OCI-LY7 (cell line): ENCODE data around the gene DIPK1B. TPM values are rescaled to one million over a fixed set of nuclear protein-coding genes. Genes with fewer than 3 reads are reported as not detected.

Experiments used
- BruUV-seq: library from RNA; stranded (reverse); fragments of 400-500 nt; replicated peaks from 2 replicates; lab custom pipeline; 2021; lab: Mats Ljungman, UMichigan
- CTCF ChIA-PET: fragments of 300-600 bp; sonication (Branson Sonifier 250); formaldehyde crosslinking; loops from one replicate; lab custom pipeline; 2022; ENCODE audit warnings: antibody characterized with exemption; ENCODE audit not compliant: unreplicated experiment; lab: Charles Lee
- POLR2A ChIA-PET: fragments of 300-600 bp; sonication (Branson Sonifier 250); formaldehyde crosslinking; loops from one replicate; lab custom pipeline; 2022; ENCODE audit warnings: antibody characterized with exemption; lab: Charles Lee
- DNase-seq: peaks from one replicate; pipeline ENCODE4 v3.0.0-alpha.2; 2015; ENCODE audit warnings: low spot score
- H2AFZ ChIP-seq: fragments of 200-600 bp; sonication (generic), shearing (Covaris generic); 2 replicates; pipeline ENCODE4 v1.6.1; 2014; ENCODE audit warnings: mild to moderate bottlenecking, antibody characterized with exemption, low read length, moderate library complexity
- H3K27ac ChIP-seq: fragments of 200-600 bp; sonication (generic); 2 replicates; pipeline ENCODE4 v1.5.1; 2014; ENCODE audit warnings: mixed run types, low read depth, mild to moderate bottlenecking, moderate library complexity, low read length, inconsistent platforms; ENCODE audit not compliant: poor library complexity, severe bottlenecking
- H3K36me3 ChIP-seq: fragments of 200-600 bp; sonication (generic); 2 replicates; pipeline ENCODE4 v1.6.1; 2014; ENCODE audit warnings: mild to moderate bottlenecking, antibody characterized with exemption, low read length, moderate library complexity, mixed read lengths; ENCODE audit not compliant: insufficient read depth
- H3K4me1 ChIP-seq: fragments of 200-600 bp; sonication (generic); 2 replicates; pipeline ENCODE4 v1.5.1; 2014; ENCODE audit warnings: mild to moderate bottlenecking, low read length; ENCODE audit not compliant: insufficient read depth, poor library complexity, severe bottlenecking
- H3K4me2 ChIP-seq: fragments of 200-600 bp; sonication (generic); 2 replicates; pipeline ENCODE4 v1.6.1; 2014; ENCODE audit warnings: mild to moderate bottlenecking, low read length
- H3K4me3 ChIP-seq: fragments of 200-600 bp; sonication (generic); 2 replicates; pipeline ENCODE4 v1.5.1; 2014; ENCODE audit warnings: mild to moderate bottlenecking, low read depth, low read length; ENCODE audit not compliant: poor library complexity, severe bottlenecking
- H3K79me2 ChIP-seq: fragments of 200-600 bp; sonication (generic); 2 replicates; pipeline ENCODE4 v1.6.1; 2016; ENCODE audit warnings: low read depth, mild to moderate bottlenecking, low read length, moderate library complexity, mixed read lengths; ENCODE audit not compliant: insufficient read depth
- H3K9me2 ChIP-seq: fragments of 200-600 bp; sonication (generic); 2 replicates; pipeline ENCODE4 v1.6.1; 2016; ENCODE audit warnings: mild to moderate bottlenecking, low read length, mixed read lengths; ENCODE audit not compliant: insufficient read depth
- H3K9me3 ChIP-seq: fragments of 200-600 bp; sonication (generic); 2 replicates; pipeline ENCODE4 v1.6.1; 2014; ENCODE audit warnings: mild to moderate bottlenecking, mixed run types, low read length, mixed read lengths
- H4K20me1 ChIP-seq: fragments of 200-600 bp; sonication (generic); 2 replicates; pipeline ENCODE4 v1.6.1; 2014; ENCODE audit warnings: mild to moderate bottlenecking, antibody characterized with exemption, low read length, moderate library complexity, mixed read lengths; ENCODE audit not compliant: insufficient read depth
- EZH2phosphoT487 ChIP-seq: fragments of 200-600 bp; sonication (generic); IDR thresholded peaks from 2 replicates; pipeline ENCODE4 v1.6.1; 2018; ENCODE audit warnings: low read depth, borderline replicate concordance, mild to moderate bottlenecking, mixed run types, antibody characterized with exemption, low read length, moderate library complexity, mixed read lengths
- intact Hi-C: fragments of 100-400 bp; cut with micrococcal nuclease; formaldehyde crosslinking; loops from one replicate; pipeline ENCODE4 v1.10.0; 2022; ENCODE audit not compliant: unreplicated experiment
- total RNA-seq, 2 experiments: library from RNA; depleted of rRNA in 1 of 2; stranded (reverse); fragments of >200 nt in 1 of 2; shearing (Covaris generic) in 1 of 2; gene quantifications; 2 replicates each; pipeline ENCODE4 v1.2.3, GENCODE V29; 2014 to 2022
- TF ChIP-seq, protein P1 (sequence below): fragments of 200-600 bp; sonication (generic); conservative IDR thresholded peaks from 2 replicates; pipeline ENCODE4 v1.5.1; 2014; ENCODE audit warnings: mild to moderate bottlenecking, antibody characterized with exemption, low read length, moderate library complexity, mixed read lengths

Gene DIPK1B
- total RNA-seq, 2 experiments from 2014 or later, result 0.30 to 13.3 TPM

DNA sequence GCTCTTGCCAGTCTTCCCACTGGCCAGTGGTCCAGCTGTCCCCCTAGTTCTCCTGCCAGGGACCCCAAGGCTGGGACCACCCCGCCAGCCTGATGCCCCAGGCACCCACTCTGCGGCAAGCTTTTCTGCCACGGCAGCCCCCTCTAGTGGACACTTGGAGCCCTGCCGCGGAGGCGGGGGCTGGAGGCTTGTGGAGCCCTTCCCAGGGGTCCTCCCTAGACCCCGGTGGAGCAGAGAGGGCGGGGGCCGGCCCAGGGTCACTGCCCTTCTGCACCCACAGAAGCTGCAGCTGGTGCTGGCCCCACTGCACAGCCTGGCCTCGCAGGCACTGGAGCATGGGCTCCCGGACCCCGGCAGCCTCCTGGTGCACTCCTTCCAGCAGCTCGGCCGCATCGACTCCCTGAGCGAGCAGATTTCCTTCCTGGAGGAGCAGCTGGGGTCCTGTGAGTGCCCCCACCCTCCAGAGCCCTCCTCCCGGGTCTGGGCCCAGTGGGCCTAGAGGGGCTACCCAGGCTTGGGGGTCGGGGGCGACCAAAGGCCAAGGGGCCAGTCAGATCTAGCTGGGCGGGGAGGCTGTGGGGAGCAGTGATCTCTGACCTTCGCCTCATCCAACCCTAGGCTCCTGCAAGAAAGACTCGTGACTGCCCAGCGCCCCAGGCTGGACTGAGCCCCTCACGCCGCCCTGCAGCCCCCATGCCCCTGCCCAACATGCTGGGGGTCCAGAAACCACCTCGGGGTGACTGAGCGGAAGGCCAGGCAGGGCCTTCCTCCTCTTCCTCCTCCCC is 40.5 kb upstream of the DIPK1B start:
- Histone ChIP-seq H3K4me3 (no peak overlapping the region), H3K79me2 (no peaks in the 10 kb centered on the region), H3K9me2 (no peaks in the 10 kb centered on the region), H4K20me1 (no peaks in the 10 kb centered on the region), H3K4me1 (peaks cover 4% of the 10 kb centered on the region), H3K9me3 (no peaks in the 10 kb centered on the region), H2AFZ (no peak overlapping the region), H3K4me2 (no peak overlapping the region), H3K36me3 (no peaks in the 10 kb centered on the region), H3K27ac (no peak overlapping the region)
- no TSS peak for BruUV-seq
- TF ChIP-seq, protein P1, sequence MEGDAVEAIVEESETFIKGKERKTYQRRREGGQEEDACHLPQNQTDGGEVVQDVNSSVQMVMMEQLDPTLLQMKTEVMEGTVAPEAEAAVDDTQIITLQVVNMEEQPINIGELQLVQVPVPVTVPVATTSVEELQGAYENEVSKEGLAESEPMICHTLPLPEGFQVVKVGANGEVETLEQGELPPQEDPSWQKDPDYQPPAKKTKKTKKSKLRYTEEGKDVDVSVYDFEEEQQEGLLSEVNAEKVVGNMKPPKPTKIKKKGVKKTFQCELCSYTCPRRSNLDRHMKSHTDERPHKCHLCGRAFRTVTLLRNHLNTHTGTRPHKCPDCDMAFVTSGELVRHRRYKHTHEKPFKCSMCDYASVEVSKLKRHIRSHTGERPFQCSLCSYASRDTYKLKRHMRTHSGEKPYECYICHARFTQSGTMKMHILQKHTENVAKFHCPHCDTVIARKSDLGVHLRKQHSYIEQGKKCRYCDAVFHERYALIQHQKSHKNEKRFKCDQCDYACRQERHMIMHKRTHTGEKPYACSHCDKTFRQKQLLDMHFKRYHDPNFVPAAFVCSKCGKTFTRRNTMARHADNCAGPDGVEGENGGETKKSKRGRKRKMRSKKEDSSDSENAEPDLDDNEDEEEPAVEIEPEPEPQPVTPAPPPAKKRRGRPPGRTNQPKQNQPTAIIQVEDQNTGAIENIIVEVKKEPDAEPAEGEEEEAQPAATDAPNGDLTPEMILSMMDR, result peak; percentile 89
- TF ChIP-seq EZH2phosphoT487, result no peak
- POLR2A ChIA-PET, result interaction anchor here (0.6 kb wide), 1 partner anchor 1189 kb away, joined by 5 read pairs; no protein-coding TSS in a partner anchor
- peak; percentile 58 for DNase-seq
- intact Hi-C loops, result no loop called here
- CTCF ChIA-PET, result interaction anchor here (1.0 kb wide), 1 partner anchor 10 kb away, joined by 9 read pairs; no protein-coding TSS in a partner anchor

DNA sequence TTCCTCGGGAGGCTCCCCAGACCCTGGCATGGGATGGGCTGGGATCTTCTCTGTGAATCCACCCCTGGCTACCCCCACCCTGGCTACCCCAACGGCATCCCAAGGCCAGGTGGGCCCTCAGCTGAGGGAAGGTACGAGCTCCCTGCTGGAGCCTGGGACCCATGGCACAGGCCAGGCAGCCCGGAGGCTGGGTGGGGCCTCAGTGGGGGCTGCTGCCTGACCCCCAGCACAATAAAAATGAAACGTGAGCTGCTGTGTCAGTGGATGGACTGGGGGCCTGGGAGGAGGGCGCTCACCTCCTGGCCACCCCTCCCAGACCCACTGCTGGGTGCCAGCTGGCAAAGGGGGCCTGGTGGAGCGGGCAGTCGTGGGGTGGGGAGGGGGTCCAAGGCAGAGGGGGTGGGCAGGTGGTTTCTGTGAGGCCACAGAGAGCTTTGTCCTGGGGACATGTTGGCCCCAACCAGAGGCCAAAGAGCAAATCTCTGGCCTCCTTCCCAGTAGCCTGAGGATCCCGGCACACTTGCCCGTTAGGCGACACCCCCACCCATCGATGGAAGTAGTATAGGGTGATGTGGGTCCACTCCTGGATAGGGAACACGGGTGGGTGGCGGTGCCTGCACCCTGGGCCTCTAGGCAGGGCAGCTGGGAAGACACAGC is 39.8 kb upstream of the DIPK1B start:
- peaks cover 4% of the 10 kb centered on the region for H3K4me1 ChIP-seq
- BruUV-seq, result no TSS peak
- no peak for DNase-seq
- no peak overlapping the region for H3K4me2 ChIP-seq
- H3K36me3 ChIP-seq, result no peaks in the 10 kb centered on the region
- no peak for TF ChIP-seq EZH2phosphoT487
- TF ChIP-seq, protein P1, result no peak
- ChIA-PET CTCF (interaction anchor here (1.0 kb wide), 1 partner anchor 9 kb away, joined by 9 read pairs; no protein-coding TSS in a partner anchor), POLR2A (interaction anchor here (0.6 kb wide), 1 partner anchor 610 kb away, joined by 3 read pairs; no protein-coding TSS in a partner anchor)
- no peaks in the 10 kb centered on the region for H3K9me3 ChIP-seq
- H3K79me2 ChIP-seq, result no peaks in the 10 kb centered on the region
- intact Hi-C loops, result no loop called here
- H3K9me2 ChIP-seq, result no peaks in the 10 kb centered on the region
- H4K20me1 ChIP-seq, result no peaks in the 10 kb centered on the region
- H3K4me3 ChIP-seq, result no peak overlapping the region
- no peak overlapping the region for H2AFZ ChIP-seq
- no peak overlapping the region for H3K27ac ChIP-seq
